Raji (cell line): Measurements from ENCODE around the gene KLHL20.

ENCODE experiments used
- POLR2A ChIP-seq: IDR thresholded peaks from 2 replicates; pipeline ENCODE4 v1.6.1; 2011; ENCODE audit warnings: low read depth, low read length, control low read depth; ENCODE audit not compliant: insufficient read depth

KLHL20 gene

DNA sequence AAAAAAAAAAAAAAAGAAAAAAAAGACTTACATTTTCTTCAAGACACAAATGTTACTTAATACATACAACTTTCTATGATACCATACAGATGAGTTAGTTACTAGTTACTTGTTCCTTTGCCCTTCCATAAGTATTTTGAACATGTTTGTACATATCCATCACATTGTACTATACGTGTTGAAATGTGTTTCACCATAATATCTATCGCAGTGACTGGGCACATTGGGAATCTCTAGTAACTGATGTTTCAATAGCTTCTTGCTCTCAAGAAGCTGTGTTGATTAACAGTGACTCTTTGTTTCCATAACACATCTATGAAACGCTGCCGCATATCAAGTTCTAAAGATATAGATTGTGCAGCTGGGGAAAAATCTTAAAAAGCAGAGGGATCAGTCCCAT, 42.9 kb downstream of the KLHL20 start:
- no peak for TF ChIP-seq POLR2A

DNA sequence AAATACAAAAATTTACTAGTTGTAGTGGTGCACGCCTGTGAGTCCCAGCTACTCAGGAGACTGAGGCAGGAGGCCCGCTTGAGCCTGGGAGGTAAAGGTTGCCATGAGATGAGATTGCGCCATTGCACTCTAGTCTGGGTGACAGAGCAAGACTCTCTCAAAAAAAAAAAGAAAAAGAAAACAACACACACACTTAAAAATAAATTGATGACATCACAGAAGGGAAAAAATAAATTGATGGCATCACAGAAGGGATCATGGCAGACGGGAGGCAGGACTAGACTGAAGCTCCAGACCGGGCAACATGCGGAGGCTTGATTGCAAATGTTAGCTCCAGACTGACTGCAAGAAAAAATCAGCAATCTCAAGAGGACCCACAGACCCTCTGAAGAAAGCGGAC, 43.3 kb downstream of the KLHL20 start:
- TF ChIP-seq POLR2A = no peak

DNA sequence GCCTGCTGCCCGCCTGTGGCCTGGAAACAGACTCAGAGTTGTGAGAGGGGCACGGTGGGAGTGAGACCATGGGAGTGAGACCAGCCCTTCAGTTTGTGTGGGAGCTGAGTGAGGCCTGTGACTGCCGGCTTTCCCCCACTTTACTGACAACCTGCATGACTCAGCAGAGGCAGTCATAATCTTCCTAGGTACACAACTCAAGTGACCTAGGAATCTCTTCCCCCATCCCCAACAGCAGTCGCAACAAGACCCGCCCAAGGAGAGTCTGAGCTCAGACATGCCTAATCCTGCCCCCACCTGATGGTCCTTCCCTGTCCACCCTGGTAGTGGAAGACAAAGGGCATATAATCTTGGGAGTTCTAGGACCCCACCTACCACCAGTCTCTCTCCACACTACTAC, 44.2 kb downstream of the KLHL20 start:
- TF ChIP-seq POLR2A = no peak

DNA sequence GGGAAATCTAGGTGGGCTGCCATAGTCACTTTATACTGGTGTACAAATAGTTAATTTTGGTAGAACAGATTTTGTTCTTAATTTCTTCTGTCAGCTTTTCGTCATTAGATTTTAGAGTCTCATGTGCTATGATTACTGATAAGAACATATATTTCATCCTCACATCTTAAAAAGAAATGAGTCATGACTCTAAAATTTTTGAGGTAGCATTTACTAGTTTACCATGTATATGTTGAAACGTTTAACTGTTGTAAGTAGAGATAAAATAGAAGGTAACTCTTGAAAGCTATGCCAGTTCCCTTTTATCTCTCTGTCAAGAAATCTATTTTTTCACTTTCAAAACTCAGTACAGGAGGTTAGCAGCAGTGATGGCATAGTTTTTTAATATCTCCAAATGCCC, 53.4 kb downstream of the KLHL20 start:
- TF ChIP-seq POLR2A = no peak

DNA sequence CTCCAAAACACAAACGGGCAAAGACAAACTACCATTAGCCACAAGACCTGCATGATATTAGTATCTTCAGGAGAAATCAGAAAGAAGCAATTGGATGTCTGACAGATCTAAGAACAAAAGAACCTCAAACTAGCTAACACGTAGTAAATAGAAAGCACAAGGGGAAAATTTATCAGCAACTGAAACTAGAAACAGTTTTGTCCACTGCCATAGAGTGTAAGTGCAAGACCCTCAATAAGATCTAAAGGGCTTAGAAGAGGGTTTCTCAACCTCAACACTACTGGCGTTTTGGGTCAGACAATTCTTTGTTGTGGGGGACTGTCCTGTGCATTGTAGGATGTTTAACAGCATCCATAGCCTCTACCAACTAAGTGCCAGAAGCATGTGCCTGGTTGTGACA, 54.0 kb downstream of the KLHL20 start:
- no peak for TF ChIP-seq POLR2A

DNA sequence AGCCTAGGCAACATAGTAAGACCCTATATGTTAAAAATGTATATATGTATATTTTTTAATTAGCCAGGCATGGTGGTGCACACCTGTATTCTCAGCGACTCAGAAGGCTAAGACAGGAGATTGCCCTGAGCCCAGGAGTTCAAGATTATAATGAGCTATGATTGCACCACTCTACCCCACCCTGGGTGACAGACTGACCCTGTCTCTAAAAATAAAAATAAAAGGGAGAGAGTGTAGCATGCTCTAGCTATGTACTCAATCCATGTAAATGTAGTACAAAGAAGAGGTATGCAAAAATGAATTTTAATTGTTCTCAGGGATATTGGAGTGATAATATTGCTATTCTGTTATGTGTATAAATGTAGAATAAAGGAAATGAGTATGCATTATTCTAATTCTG, 56.8 kb downstream of the KLHL20 start:
- no peak for TF ChIP-seq POLR2A

DNA sequence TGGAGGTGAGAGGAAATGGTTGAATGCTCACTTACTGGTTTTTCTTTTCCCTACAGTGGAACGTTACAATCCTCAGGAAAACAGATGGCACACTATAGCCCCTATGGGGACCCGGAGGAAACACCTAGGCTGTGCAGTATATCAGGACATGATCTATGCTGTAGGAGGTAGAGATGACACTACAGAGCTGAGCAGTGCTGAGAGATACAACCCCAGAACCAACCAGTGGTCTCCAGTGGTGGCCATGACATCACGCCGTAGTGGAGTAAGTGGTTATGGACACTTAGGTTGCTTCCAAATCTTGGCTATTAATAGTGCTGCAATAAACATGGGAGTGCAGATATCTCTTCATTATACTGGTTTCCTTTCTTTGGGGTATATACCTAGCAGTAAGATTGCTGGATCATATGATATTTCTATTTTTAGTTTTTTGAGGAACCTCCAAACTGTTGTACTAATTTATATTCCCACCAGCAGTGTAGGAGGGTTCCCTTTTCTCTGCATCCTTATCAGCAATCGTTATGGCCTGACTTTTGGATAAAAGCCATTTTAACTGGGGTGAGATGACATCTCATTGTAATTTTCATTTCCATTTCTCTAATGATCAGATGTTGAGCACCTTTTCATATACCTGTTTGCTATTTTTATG, 60.9 kb downstream of the KLHL20 start:
- no peak for TF ChIP-seq POLR2A

DNA sequence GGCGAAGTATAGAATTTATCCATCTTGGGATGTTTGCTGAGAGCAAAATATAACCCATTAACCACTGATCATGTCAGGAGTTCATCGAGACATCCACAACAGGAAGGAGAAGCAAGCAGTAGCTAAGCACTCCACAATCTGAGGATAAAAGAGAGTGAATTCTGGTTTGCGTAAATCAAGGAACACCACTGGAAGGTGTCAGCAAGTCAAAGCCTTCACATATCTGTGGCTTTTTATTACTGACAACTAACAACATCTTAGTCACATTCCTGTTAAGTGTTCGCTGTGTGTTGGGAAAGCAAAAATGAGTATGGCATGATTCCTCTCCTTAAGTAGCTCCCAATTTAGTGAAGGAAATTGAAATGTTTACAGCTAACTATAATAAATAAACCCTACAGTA, 65.2 kb downstream of the KLHL20 start:
- no peak for TF ChIP-seq POLR2A

DNA sequence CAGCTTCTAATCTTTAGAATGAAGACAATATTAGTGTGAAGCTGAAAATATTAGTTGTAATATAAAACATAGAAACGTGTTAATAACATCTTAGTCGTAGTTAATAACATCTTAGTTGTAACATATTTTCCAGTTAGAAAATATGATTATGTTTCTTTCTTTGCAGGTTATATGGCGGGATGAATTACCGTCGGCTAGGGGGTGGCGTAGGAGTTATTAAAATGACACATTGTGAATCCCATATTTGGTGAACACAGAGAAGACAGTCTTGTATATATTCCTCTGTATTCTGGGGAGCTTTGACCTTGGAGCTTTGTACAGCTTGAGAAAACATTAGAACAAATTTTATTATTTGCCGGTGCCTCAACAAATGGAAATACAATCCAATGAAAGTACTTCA, 70.2 kb downstream of the KLHL20 start:
- TF ChIP-seq POLR2A = no peak

DNA sequence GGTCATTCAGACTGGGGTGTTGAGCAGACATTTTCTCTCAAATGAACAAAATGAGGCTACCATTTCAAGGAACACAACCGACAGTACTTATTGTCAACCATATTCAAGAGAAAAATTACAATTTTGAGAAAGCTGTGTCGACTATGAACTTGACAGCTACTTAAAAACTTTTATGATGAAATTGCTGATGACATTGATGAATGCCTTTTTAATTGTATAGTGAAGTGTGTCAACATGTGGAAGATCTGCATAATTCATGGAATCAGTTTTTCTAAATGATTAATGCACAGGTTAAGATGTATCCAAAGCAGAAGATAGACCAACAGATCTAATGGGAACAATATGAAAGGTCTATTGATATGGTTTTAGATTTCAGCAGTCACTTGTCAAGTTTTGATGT, 75.1 kb downstream of the KLHL20 start:
- TF ChIP-seq POLR2A = no peak

DNA sequence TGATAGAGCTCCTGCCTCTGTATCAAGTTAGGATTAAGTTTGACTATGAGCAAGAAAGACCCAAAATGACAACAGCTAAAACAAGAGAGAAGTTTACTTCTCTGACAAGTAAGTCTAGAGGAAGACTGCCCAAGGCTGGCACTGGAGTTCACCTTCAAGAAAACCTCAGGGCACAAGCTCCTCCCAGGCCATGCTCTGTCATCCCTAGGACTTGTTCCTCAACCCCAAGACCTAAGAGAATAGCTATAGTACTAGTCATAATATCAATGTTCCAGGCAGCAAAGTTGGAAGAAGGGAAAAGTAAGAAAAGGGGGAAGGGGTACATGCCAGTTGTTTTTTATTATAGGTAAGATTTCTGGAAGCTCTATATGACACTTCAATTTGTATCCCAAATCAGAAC, 83.3 kb downstream of the KLHL20 start:
- no peak for TF ChIP-seq POLR2A

DNA sequence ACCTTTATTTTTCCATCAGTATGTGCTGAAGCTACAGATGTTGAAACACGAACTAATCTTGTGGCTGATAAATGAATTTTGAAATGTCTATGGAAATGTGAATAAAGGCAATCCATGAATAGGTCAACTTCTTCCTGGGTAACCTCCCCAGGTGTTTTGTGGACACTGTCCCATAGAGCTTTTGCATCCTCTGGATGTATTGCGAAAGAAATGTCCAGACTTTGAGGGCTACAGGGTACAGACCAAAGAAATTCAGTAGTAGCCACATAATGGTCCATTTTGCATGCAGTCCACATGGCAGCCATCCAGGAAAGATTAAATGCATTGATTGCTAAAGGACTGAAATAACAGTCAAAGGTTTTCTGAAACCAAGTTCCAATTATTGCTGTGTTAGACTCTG, 88.2 kb downstream of the KLHL20 start:
- TF ChIP-seq POLR2A = no peak

DNA sequence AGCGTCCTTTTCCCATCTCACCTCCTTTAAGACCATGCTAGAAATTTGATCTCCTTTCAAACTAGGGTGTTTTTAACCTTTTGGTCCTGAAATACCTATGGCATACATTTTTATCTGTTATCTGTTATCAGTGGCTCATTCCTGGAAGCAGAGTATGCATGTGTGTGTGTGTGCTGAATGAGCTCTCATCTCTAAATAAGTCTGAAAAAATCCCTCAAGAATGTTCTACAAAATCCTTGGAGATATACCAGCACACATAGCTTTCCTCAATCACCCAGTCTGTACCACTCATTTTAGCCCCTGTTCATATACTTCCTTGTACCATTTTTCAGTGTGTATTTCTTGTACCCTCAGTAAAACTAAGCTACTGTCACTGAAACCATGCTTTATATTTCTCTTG, 103.7 kb downstream of the KLHL20 start:
- TF ChIP-seq POLR2A = no peak

DNA sequence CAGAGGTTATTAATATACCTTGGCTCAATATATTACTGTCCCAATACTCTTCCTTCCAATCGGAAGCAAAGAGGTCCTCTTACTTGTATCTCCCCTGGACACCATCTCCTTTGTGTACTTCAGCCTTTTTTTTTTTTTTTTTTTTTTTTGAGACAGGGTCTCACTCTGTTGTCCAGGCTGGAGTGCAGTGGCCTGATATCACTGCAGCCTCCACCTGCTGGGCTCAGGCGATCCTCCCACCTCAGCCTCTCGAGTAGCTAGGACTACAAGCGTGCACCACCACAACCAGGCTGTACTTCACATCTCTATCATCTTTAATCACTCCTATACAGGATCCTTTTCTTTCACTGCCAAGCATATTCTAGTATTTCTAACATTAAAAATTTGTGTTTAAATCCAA, 106.9 kb downstream of the KLHL20 start:
- TF ChIP-seq POLR2A = no peak

DNA sequence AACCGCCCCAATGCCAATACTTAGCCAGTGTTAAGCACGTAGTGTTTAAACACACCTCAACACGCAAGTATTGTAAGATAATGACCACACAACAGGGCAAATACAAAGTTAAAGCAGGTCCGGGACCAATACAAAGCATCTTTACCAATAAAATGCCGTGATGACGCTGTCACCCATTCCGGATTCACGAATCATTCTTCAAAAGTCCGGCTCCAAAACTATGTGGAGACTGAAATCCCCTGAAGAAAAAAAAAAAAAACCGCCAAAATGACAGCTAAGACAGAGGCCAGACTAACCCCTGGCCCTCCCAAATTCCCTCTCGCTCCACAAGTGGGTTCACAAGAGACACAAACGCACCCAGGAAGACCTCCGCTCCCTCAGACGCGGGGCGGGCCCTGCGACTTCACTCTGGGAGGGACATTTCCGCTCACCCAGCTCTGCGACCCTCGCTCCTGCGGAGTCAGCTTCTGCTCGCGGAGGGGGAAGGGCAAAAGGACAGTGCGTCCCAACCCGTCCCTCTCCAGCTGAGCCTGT, 109.1 kb downstream of the KLHL20 start:
- TF ChIP-seq POLR2A = peak; percentile 40

DNA sequence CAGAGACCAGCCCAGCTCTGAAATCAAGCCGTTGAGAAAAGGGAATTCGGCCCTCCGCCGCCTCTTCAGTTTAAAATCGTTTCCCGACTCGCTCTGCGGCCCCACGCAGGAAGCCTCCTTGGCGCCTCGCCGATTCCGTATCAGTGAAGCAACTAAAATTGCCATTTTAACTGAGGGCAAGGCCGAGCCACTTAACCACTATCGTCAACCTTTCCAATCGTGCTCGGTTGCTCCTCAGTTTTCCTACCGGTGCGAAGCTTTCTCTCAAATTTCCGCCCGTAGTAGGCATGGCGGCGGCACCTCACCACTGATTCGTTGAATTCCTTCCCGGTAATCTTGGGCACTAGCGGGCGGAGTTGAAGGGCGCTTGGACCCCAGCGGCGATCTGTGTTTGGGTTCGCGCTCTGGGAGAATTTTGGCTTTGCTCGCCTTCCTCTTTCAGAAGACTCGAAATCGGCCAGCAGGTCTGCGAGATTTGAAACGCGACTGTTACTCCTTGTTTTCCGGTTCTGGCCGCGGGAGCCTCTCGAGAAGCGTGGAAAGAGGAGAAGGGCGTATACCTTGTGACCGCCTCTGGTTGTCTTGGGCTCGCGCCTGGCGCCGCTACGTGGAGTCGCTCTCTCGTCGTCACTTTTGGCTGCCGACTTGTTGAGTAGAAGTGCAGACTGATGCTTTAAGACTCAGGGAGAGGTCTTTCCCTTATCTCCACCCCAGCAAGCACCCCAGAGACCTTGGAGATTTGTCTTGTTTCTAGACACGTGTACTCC, 109.7 kb downstream of the KLHL20 start, which contains the start of the genes CENPL and DARS2:
CENPL (minus strand) TSS at position 569 of the 767 bp plus-strand sequence. CDS start 13,584 bp downstream, outside the sequence.
DARS2 (plus strand) TSS at position 359 of the 767 bp plus-strand sequence. CDS start 557 bp downstream, outside the sequence.
- TF ChIP-seq POLR2A = peak; percentile 78
